Neural crest cell (in vitro differentiated cells): ENCODE data around the gene EYA4. TPM values are rescaled to one million over a fixed set of nuclear protein-coding genes. Genes with fewer than 3 reads are reported as not detected.

Experiments
- DNase-seq: peaks from one replicate; pipeline ENCODE4 v3.0.0; 2021; ENCODE audit warnings: low read depth, mixed read lengths, low spot score
- H3K27ac Mint-ChIP-seq: one replicate; pipeline ENCODE4 v1.8.0; 2021; ENCODE audit warnings: mild to moderate bottlenecking, mixed read lengths; ENCODE audit not compliant: unreplicated experiment
- H3K27me3 Mint-ChIP-seq: 2 replicates; pipeline ENCODE4 v1.8.0; 2021; ENCODE audit warnings: low read depth, mild to moderate bottlenecking, mixed read lengths
- H3K36me3 Mint-ChIP-seq: 2 replicates; pipeline ENCODE4 v1.8.0; 2021; ENCODE audit warnings: low read depth, mild to moderate bottlenecking, mixed read lengths
- H3K4me1 Mint-ChIP-seq: 2 replicates; pipeline ENCODE4 v1.8.0; 2021; ENCODE audit warnings: mixed read lengths
- H3K4me3 Mint-ChIP-seq: one replicate; pipeline ENCODE4 v1.8.0; 2021; ENCODE audit warnings: mild to moderate bottlenecking, mixed read lengths
- H3K9me3 Mint-ChIP-seq: 2 replicates; pipeline ENCODE4 v1.8.0; 2021; ENCODE audit warnings: mixed read lengths
- CTCF ChIP-seq: fragments of 200-600 bp; sonication (generic); conservative IDR thresholded peaks from 2 replicates; pipeline ENCODE4 v1.5.0; 2021; ENCODE audit warnings: antibody characterized with exemption, mild to moderate bottlenecking
- total RNA-seq: library from RNA; stranded (reverse); gene quantifications from 2 replicates; pipeline ENCODE4 v1.2.1, GENCODE V29; 2021

EYA4 gene
- total RNA-seq, 1 donor from 2014 or later = 1.6 TPM

- H3K27ac Mint-ChIP-seq = no peak overlapping the region
- no peak overlapping the region for H3K4me3 Mint-ChIP-seq
- no peaks in the 10 kb centered on the region for H3K36me3 Mint-ChIP-seq
- DNase-seq = no peak
- no peak for TF ChIP-seq CTCF
- peaks cover 75% of the 10 kb centered on the region for H3K27me3 Mint-ChIP-seq
- peaks cover 23% of the 10 kb centered on the region for H3K4me1 Mint-ChIP-seq
- no peaks in the 10 kb centered on the region for H3K9me3 Mint-ChIP-seq
These were observed 304.9 kb downstream of the EYA4 start for GRCh38 chr6:133546098-133546497.

GRCh38 chr6:133547136-133547535 lies 306.0 kb downstream of the EYA4 start:
- Mint-ChIP-seq H3K27me3 (peaks cover 76% of the 10 kb centered on the region), H3K36me3 (no peaks in the 10 kb centered on the region), H3K4me1 (peaks cover 23% of the 10 kb centered on the region), H3K27ac (no peak overlapping the region), H3K4me3 (no peak overlapping the region), H3K9me3 (no peaks in the 10 kb centered on the region)
- no peak for DNase-seq
- no peak for TF ChIP-seq CTCF

- Mint-ChIP-seq H3K4me3 (no peak overlapping the region), H3K27ac (no peak overlapping the region), H3K27me3 (peaks cover 73% of the 10 kb centered on the region), H3K9me3 (no peaks in the 10 kb centered on the region), H3K4me1 (peaks cover 23% of the 10 kb centered on the region), H3K36me3 (no peaks in the 10 kb centered on the region)
- no peak for DNase-seq
- TF ChIP-seq CTCF = no peak
These were observed 307.4 kb downstream of the EYA4 start for GRCh38 chr6:133548423-133549159.

DNA sequence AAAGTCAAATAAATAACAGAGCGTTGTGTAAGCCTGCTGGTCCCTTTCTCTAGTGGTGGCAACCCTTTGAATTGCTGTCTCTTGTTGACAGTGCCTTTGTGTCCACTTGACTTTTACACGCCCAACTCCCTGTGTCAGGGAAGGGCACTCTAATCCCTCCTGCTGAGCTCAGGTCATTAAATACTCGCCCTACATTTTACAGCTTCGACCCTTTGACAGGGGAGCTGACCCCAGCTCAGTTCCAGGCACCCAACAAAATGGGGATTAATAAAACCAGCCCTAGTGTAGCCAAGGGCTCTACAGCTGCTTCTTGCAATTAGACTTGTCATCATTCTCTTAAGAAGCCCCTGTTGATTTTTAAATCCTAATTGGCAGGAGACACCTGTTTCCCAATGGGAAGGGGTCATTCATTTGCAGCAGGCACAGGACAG lies 308.2 kb downstream of the EYA4 start:
- DNase-seq = peak; percentile 13
- H3K9me3 Mint-ChIP-seq = no peaks in the 10 kb centered on the region
- no peak for TF ChIP-seq CTCF

DNA sequence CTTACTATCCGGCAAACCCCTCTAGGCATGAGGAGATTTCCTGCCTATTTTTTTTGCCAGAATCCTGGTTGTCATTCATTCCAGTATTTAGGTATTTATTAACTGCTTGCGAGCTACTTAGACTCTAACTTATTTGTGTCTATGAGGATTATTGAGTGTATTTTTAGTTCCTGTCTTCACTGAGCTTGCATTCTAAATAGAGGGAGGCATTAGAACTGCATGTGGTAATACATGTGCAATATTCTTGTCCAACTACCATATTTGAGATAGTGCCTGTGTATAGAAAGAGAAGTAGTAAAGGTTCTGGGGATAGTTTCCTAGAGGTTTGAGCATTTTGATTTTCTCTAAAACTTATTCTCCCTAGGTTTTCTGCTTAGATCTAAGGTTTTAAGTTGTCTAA lies 308.9 kb downstream of the EYA4 start:
- no peaks in the 10 kb centered on the region for H3K9me3 Mint-ChIP-seq
- H3K27ac Mint-ChIP-seq = no peak overlapping the region
- no peak overlapping the region for H3K4me3 Mint-ChIP-seq
- DNase-seq = no peak
- H3K36me3 Mint-ChIP-seq = no peaks in the 10 kb centered on the region
- TF ChIP-seq CTCF = no peak
- peaks cover 70% of the 10 kb centered on the region for H3K27me3 Mint-ChIP-seq
- peaks cover 23% of the 10 kb centered on the region for H3K4me1 Mint-ChIP-seq

More for the DNA sequence above, 308.2 kb downstream of the EYA4 start:
- Mint-ChIP-seq H3K4me1 (peaks cover 23% of the 10 kb centered on the region), H3K27me3 (peaks cover 73% of the 10 kb centered on the region), H3K36me3 (no peaks in the 10 kb centered on the region), H3K27ac (no peak overlapping the region), H3K4me3 (peak overlapping the region; percentile 3)
